ENCODE data around the gene MAG. TPM values are rescaled to one million over a fixed set of nuclear protein-coding genes. Genes with fewer than 3 reads are reported as not detected.

The MAG gene
- total and polyA plus RNA-seq, 9 of the 15 experiments (the other 6 are each of a cell fraction or from before 2014, with no cell fraction given), result 0.11 to 10.0 (median 1.6) TPM

- TF ChIP-seq ZNF830 (CRISPR knock-in tag; IDR thresholded peaks at IDR 0.05), result 0 out of 2 replicates have a peak, but pooled peaks have one; percentile 61
- no peak for TF ChIP-seq GATAD2B (IDR thresholded peaks at IDR 0.05; ENCODE audit: borderline replicate concordance)
- no peak for TF ChIP-seq CBX1 (IDR thresholded peaks at IDR 0.05; ENCODE audit: low read depth)
- no peak for TF ChIP-seq TBL1XR1 (IDR thresholded peaks at IDR 0.05; ENCODE audit: low read length in 2 of 2)
- TF ChIP-seq RUNX1 (IDR thresholded peaks at IDR 0.05; ENCODE audit: low read depth), result no peak
- TF ChIP-seq GTF2A2 (tag; IDR thresholded peaks at IDR 0.05), result peak; percentile 27; the same call in 1 of the 2 replicates
- no peak for TF ChIP-seq KHSRP (IDR thresholded peaks at IDR 0.05)
- TF ChIP-seq XRCC5 (IDR thresholded peaks at IDR 0.05; ENCODE audit: low read depth, low read length), result no peak
- no peak for TF ChIP-seq POLR3A (IDR thresholded peaks at IDR 0.05; ENCODE audit: borderline replicate concordance, extremely low read depth, insufficient read depth, insufficient read length)
- no peak for TF ChIP-seq ASH1L (IDR thresholded peaks at IDR 0.05; ENCODE audit: borderline replicate concordance, low read depth, partially characterized antibody)
- TF ChIP-seq TAF7 (tag; IDR thresholded peaks at IDR 0.05), result peak; percentile 56; the same call in 1 of the 2 replicates
- TF ChIP-seq SPI1 (IDR thresholded peaks at IDR 0.05; ENCODE audit: borderline replicate concordance, low read depth, low read length), result no peak
- no peak for TF ChIP-seq HSF4 (CRISPR knock-in tag; IDR thresholded peaks at IDR 0.05; ENCODE audit: borderline replicate concordance)
- TF ChIP-seq CBFA2T2 (conservative IDR thresholded peaks at IDR 0.05), result no peak
- TF ChIP-seq ZMIZ1 (IDR thresholded peaks at IDR 0.05; ENCODE audit: low read depth in 2 of 2, low read length in 2 of 2), result no peak
- TF ChIP-seq ELF1 (tag; IDR thresholded peaks at IDR 0.05), result no peak
- no peak for TF ChIP-seq PHF8 (IDR thresholded peaks at IDR 0.05; ENCODE audit: borderline replicate concordance, low read length)
- no peak for TF ChIP-seq KDM1A (IDR thresholded peaks at IDR 0.05)
- no peak for TF ChIP-seq CREB1 (IDR thresholded peaks at IDR 0.05)
- TF ChIP-seq CREB1 (CRISPR knock-in tag; IDR thresholded peaks at IDR 0.05), result no peak
- no peak for TF ChIP-seq FOXO4 (CRISPR knock-in tag; IDR thresholded peaks at IDR 0.05)
- TF ChIP-seq ATF3 (IDR thresholded peaks at IDR 0.05), result no peak
- no peak for TF ChIP-seq ATF3 (CRISPR knock-in tag; conservative IDR thresholded peaks at IDR 0.05)
- no peak for TF ChIP-seq SREBF1 (IDR thresholded peaks at IDR 0.05; ENCODE audit: borderline replicate concordance, low read depth, low read length)
- TF ChIP-seq SMARCE1 (IDR thresholded peaks at IDR 0.05), result no peak
- no peak for TF ChIP-seq CSDE1 (IDR thresholded peaks at IDR 0.05)
Measured at GRCh38 chr19:35317464-35318043, 25.6 kb downstream of the MAG start (continued).

Data from K562 (cell line).